Medulla oblongata (tissue), 1 donor: ENCODE results near the gene RNF220.

ENCODE experiments used
- DNase-seq: peaks from one replicate; pipeline ENCODE4 v3.0.0-alpha.2; 2015; ENCODE audit errors: extremely low spot score

RNF220 gene

DNA sequence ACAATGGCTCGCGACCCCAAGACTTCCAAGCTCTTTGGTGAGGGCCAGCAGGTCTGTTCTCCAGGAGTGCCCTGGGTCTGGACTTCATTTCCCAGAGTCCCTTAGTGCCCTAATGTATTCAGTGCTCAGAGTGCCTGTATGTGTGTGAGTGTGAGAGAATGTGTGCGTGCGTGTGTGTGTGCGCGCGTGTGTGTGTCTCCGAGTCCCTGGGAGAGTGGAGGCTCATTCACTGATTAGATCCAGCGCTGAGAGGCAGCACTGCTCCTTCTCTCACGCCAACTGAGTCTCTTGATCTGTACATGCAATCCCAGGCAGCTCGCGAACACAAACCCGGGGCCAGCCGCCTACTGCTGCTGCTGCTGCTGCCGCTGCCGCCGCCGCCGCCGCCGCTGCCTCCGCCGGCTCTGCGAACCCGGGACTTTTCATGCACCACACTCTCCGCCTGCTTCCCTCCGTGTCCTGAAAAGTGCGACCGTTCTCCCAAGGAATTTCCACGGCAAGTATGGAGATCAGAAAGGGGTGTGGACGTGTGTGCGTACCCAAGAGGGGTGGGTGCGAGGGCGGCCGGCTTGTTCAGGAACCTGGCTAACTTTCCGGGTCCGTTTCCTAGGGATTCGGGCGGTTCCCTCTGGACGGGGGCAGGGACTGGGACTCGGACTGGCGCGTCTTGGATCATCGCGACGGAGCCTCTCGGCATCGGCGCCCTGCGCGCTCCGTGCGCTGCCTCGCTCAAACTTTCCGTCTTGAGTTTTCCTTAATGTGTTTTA, at the start of gene RNF220:
RNF220 (plus strand) TSS at position 225 of the 767 bp plus-strand sequence.
- peak; percentile 96 for DNase-seq

DNA sequence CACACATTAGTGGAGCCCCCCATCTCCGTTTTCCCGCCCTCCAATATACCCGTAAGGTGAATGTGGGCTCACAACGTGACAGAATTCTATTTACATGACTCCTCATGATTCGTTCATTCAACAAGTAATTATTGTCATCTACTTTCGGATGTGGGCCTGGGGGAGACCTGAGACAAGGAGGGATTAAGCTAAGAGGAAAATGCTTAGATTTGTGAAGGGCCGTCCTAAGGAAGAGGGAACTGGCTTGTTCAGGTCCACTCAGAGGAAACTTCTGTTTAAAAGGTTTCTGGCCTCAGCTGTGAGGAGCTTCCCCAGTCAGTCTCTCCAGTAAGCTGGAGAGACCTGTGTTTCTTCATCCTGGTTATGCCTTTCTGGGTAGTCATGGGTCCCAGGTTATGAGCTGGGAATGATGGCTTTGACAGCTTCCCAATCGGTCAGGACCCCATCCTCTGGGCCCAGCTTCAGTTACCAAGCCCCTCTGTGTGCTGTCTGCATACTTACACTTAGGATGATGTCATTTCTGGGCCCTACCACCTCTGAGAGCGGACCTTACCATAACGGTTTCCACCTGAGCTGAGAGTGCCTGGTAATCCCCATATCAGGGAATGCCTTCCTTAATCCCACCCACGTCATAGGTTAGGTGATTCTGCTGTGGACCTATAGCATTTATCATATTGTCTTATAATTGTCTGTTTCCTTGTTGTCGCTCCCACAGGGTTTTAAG, 49.3 kb upstream of the RNF220 start:
- no peak for DNase-seq

DNA sequence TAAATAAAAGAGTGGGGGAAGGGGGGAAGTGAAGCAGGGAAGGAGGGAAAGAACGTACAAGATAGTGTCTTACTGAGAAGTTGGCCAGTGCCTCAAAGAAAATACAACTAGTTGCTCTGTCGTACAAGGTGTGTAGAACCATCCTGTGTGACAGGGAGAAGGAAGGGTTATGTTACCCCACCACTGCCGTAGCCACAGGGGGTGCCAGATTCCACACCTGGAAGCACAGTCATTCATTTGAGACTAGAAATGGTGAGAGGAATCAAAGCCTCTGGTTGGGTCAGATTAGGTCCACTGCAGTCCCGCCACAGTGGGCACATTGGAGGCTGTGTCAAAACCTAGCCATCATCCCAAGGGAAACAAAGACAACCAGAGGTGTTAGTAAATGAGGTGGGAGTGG, 47.3 kb upstream of the RNF220 start:
- no peak for DNase-seq

DNA sequence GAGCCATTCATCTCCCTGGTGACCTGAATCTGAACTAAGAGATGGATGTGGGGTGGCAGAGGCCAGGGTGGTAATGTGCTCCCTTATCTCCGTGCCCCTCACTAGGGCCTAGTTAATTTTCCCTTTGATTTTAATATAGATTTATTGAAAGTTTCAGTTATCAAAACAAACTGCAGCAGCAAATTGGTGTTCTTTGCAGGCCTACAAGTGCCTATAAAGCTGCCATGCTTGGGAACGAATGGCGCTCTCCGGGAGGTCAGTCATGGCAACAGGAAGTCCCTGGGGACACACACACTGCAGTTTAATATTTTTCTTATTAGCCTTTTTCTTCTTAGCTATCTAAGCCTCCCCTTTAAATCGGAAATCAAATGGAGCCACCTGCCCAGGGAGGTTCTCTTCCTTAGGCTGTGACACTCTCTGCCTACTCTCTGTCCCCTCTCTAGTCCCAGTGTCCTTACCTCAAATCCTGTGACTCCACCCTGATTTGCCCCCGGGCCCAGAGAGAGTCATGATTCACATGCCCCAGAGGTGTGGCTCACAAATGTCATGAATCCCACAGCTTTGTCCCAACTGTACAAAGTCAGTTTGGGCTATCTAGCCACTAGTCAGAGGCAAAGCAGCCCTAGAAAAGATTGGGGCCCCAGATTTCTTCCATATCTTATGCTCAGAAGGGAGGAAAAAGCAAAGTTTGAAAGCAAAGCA, 45.7 kb upstream of the RNF220 start:
- no peak for DNase-seq

DNA sequence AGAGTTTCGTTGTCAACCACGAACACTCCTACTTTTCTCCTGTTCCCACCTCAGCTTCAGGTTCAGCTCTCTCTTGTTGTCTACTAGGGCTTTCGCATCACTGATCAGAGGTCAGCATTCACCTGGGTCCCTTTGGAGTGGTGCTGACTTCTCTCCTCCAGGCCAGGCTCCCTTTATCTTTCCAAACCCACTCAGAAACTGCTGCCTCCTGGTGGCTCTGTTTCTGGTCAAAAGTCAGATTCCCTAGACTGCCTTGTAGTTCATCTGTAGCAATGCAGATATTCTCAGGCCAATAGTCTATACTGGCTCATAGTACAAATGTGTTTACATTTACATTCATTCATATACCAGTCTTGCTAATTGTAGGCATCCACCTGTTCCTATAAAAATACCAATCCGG, 43.6 kb upstream of the RNF220 start:
- DNase-seq, result no peak

DNA sequence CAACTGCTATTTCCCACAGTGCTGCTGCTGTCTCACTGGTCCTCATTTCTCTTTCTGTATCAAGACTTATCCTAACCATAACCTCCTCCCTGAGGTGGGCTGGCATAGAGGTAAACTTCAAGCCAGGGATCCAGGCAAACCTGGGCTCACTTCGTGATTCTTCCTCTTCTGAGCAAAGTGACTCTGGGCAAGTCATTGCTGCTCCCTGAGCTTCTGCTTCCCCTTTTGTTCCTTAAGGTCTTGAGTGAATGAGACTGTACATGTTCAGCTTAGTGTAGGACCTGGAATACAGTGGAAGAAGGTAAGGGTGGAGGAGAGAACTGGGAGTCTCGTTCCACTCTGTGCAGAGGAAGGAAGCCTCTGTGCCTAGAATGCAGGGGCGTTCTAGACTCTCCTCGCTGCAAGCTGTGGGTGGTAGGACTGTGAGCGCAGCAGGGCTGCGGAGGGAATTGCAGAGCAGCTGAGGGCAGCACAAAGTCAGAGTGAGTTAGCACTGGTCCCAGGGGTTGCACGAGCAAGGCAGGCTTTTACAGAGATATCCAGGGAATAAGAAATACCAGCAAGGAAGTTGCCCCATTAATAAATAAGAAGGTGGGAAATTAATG, 38.6 kb upstream of the RNF220 start:
- DNase-seq, result no peak

DNA sequence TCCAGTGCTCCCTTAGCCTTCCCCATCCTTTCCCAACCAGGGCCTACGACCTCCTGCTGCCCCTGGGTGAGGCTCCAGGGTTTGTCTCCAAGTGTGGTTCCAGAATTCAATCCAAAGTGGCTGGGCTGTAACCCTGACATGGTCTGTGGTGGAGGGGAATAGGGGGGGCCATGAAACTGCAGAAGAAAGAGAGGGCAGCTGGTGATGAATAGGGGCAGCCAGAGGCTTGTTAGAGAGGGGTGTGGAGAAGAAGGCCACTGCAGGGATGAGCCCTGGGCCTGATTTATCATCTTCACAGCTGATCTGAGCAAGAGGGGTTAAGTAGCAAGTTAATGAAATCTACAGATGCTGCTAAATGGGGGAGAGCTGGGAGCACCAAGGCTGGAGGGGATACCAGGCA, 37.1 kb upstream of the RNF220 start:
- DNase-seq, result no peak

DNA sequence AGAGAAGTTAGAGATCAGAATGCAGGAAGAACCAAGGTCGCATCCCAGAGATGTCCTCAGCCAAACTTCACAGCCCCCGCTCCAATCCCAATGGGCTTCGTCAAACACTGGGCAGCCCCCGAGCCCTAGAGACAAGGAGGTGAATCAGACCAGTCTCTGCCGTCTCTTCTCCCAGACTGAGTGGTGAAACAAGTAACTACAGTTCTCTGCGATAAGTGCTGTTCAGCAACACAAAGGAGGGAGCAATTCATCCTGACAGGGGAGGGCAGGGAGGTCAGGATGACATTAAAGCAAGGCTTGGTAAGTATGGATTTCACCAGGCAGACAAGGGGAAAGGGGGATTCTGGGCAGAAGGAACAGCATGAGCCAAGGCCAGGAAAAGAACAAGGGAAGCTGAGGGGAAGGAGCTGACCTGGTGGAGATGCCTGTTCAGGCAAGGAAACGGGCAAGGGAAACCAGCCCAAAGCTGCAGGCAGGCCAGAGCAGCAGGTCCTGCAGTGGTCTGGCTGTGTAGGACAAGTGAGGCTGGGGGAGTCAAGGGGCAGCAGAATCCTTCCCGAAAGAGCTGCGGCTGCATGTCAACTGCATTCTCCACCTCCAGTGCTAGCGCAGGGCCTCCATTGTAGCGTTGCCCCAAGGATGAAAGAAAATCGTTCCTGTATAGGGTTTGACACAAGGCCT, 36.4 kb upstream of the RNF220 start:
- no peak for DNase-seq

DNA sequence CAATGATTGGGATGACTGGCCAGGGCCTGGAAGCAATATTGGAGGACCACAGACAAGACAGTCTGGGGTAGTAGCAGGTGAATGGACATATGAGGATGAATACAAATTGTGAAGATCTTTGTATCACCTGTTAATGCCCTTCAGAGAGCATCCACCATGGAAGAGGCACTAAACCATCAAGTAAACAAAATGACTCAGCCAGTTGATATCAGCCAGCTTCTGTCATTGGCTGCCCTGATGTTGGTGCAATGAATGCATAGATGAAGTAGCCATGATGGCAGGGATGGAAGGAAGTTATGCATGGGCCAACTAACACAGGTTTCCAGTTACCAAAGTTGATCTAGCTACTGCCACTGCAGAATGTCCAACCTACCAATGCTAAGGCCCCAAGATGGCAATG, 33.8 kb upstream of the RNF220 start:
- DNase-seq, result no peak

DNA sequence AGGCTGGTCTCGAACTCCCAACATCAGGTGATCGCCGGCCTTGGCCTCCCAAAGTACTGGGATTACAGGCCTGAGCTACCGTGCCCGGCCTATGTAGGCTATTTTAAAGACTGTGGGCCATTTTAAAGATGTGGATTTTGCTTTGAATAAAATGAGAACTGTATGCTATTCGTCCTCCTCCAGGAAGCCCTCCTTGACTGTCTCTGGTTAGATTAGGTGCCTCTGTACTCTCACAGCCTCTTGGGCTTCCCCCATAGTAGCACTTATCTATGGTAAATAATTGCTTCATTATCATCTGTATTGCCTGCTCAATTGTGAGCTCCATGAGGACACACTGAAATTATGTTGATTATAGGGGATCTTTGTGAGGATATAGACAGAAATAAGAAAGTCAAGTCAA, 29.5 kb upstream of the RNF220 start:
- no peak for DNase-seq

DNA sequence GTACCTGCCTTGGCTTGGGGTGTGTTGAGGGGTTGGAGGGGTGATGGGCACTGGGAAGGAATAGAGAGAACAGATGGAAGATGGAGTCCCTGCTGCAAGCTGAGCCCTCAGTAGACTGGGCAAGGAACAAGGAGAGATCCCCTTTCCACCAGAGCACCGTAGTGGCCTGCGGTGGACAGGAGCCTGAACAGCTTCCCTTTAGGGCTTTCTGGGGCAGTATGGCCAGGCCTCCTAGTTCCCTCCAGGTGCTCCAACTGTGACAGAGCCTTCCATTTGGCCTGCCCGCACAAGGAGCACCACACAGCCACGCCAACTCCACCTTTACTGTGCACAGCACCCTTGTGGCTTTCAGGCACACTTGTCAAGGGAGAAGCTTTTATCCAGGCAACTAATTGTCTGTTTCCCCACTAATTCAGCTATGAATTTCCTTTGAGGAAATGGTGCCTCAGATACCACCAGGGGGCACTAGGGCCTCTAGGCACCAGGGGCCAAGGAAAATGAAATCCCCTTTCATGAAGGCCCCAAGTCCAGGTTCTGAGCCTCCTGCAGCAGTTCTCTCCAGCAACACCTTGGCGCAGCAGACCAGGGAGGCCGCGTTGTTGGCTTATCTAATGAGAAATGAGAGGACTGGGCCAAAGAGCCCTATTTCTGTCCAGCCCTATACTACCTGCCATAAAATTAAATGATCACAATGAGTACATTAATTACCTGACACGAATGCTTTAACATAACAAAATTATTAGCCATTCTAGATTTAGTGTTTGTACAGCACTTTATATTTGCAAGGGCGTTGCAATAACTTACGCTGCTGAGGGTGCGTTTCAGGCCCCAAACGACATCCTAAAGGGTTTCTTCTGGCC, 26.9 kb upstream of the RNF220 start:
- peak; percentile 82 for DNase-seq

DNA sequence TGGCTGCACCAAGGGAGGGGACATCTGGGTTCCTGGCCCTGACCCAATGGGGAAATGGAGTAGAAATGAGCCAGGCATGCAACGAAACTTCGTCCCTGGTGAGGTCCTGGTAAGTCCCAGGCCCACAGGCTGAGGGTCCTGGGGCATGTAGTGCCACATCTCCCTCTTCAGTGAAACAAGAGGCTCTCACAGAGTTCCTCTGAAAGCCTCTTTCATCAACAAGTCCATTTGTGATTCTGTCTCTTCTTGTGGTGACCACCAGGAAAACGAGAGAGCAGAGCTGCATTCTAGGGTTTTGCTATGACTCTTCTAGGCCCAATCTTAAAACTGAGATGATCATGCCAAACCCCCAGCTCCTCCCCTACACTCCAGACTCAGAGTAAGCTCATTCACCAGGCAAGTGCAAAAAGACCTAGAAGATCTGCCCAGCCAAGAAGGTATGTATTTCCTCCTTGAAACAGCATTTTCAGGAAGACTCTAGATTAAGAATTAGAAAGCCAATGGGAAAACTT, 24.3 kb upstream of the RNF220 start:
- DNase-seq, result peak; percentile 45

DNA sequence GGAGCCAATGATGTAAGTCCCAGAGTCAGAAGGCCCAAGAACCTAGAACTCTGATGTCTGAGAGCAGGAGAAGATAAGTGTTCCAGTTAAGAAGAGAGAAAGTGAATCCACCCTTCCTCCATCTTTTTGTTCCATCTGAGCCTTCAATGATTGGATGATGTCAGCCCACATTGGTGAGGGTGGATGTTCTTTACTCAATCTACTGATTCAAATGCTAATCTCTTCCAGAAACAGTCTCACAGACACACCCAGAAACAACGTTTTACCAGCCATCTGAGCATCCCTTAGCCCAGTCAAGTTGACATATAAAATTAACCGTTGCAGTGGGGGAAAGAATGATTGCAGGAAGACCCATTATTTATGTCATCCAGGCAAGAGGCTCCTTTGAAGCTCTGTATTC, 16.5 kb upstream of the RNF220 start:
- no peak for DNase-seq

DNA sequence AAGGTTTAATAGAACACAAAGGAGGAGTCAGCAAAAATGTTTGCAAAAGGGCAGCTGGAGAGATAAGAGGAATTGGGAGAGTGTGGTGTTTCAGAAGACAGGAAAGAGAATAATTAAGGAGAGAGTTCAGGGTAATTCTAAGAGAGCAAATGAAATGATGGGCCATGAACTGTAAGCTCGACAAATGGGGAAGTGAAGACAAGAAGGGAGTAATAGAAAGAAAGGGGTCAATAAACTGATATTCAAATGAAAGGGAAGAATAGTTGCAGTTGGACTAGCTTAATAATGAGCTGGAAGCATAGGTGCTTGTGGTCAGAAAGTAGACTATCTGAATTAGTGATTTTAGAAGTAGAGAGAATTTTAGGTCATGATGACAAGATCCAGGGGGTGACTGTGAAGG, 15.6 kb upstream of the RNF220 start:
- no peak for DNase-seq

DNA sequence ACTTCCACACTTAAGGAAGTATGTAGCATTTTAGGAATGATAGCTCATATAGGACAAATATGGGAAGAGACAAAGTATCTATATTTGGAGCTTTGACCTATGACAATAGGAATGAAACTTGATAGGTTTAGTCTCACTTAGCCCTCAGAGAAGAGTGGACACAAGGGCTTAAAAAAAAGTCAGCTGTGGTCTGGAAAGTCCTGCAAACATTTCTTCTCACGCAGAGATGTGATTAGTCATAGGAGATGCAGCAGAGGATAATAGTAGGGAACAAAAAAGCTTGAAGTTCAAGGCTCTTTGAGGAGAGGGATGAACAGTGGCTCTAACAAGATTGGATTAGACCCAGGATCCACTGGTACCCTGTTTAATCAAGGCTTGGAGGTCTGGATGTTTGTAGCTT, 14.8 kb upstream of the RNF220 start:
- no peak for DNase-seq

DNA sequence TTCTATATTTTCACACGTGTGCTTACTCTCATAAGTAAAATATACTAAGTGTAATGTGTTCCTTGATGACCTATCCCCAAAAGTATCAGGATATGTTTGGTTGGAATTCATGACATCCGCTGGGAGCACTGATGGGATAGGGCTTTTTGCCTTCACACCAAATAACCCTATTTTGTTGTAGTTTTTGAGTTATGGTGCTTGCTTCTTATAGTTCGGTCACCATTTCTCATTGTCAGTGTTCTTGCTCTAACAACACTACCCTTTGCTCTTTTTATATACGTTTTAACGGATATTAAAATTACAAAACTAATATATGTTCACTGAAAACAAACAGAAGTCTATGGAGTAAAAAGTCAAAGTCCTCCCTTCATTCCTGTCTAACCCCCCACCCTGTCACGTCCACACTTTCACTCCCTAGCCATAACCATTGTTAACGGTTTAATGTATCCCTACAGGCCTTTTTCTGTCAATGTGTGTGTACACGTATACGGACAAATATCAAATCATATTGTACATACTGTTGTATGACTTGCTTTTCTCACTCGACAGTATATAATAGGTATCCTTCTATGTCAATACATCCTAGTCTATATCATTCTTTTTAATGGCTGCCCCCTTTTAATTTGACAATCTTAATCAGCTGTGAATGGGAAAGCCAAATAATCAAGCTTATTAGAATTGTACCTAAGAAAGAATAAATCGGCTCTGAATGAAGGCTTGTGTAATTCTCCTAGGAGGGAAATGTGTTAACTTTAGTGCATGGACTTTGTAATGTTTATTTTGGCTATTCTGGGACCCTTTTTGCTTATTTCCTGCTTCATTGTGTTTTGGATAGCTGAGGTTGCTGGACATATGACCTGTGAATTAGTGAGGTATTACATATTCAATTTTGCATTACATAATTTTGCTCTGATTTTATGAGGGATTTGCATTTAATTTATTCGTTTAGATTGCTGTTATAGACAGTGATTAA, 3.5 kb upstream of the RNF220 start:
- no peak for DNase-seq

DNA sequence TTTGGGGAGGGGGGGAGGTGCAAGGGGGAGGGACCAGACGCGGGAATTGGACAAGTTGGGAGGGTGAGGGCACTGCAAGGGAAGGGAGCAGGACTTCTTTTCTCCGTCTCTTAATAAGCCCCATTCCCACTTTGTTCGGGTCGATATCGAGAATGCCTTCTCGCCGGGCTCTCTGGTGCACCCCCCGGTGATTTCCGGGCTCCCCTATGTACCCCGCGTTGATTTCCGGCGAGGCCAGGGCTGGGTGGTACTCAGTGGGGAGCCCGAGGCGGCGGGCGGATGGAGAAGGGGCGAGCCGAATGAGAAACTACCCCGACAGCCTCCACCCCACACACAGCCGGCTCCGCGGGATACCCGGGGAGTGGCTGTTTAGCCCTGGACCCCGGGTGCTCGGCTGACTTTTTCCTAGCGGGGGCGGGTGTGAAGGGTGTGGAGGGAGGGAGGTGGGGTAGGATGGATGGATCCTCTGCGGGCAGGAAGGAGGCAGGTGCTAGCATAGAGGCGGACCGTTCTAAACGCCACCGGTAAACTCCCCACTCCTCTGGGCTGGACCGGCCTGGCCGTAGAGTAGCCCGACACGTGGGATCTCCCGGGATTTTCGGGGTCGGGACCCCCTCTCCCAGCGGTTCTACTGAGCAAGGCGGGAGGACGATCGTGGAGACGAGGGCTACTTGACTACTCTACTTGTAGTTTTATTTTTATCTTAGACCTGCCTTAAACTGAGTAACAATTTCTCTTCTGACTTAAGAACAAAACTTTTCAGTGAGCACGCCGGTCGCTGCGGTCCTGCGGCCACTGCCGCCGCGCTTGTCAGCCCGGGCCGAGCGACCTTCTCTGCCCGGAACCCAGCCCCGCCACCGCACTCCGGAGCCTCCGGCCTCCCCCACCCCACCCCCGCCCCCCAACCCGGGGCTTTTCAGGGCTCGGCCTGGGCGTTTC, 1.0 kb downstream of the RNF220 start:
- DNase-seq, result peak; percentile 47

DNA sequence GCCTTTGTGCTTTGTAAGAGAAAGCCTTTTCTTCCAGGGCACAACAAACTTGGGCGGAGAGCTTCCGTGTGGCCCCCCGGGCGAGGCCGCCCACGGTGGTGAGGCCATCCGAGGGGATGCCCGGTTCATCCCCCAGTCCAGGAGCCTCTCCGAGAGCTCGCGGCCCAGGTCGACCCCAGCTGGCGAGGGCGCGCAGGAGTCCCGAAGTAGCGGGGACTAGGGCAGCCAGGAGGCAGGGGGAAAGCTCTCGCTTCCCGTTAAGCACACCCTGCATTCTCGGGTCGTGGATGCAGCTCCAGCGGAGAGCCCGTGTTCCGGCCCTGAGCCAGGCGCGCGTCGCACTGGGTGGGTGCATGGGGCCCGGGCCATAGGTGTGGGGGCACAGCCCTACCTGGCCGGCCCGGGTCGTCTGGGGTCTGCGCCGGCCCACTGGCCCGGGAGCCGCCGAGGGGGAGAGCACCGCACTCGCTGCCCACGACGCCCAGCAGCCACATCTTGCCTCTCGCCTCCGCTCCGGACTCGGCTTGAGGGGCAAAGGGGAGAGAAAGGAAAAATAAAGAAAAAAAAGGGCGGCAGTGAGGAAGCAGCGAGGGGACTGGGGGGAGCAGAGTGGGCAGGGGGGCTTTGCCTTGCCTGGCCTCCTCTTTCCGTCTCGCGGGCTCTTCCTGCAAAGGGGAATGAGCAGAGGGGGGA, 1.8 kb downstream of the RNF220 start:
- peak; percentile 2 for DNase-seq
